HG03108 (cell line): ENCODE measurements around the gene C5AR2.
A peak's percentile ranks its signal among the peaks of the same experiment; 100 is the strongest.
"Not testable (repeated sequence)": the region's sequence is repeated elsewhere in the genome, so short reads cannot be mapped to it uniquely, and the experiment has no call there.

Experiments
- ATAC-seq: cut with Tn5 transposase; IDR thresholded peaks from one replicate; pipeline ENCODE4 v1.9.1; 2021; ENCODE audit warnings: moderate library complexity; ENCODE audit not compliant: unreplicated experiment

Gene C5AR2

GRCh38 chr19:47323409-47323808 is 8.6 kb upstream of the C5AR2 start:
- no peak for ATAC-seq

GRCh38 chr19:47323872-47324271 is 8.1 kb upstream of the C5AR2 start:
- ATAC-seq, result no peak

- ATAC-seq, result no peak
Measured at GRCh38 chr19:47324502-47324901, 7.5 kb upstream of the C5AR2 start.

GRCh38 chr19:47330466-47330869 is 1.5 kb upstream of the C5AR2 start:
- no peak for ATAC-seq

- ATAC-seq, result no peak
Measured at GRCh38 chr19:47331490-47331889, 485 bp upstream of the C5AR2 start.

GRCh38 chr19:47336765-47337718 is 5.1 kb downstream of the C5AR2 start:
- ATAC-seq, result not testable (repeated sequence)

GRCh38 chr19:47339196-47339880 is 7.4 kb downstream of the C5AR2 start:
- ATAC-seq, result no peak

GRCh38 chr19:47340477-47341208 is 8.7 kb downstream of the C5AR2 start:
- ATAC-seq, result no peak

GRCh38 chr19:47341734-47342133 is 9.8 kb downstream of the C5AR2 start:
- no peak for ATAC-seq

GRCh38 chr19:47343194-47343802 is 11.3 kb downstream of the C5AR2 start:
- ATAC-seq, result no peak

- ATAC-seq, result no peak
Measured at GRCh38 chr19:47344425-47344824, 12.4 kb downstream of the C5AR2 start.

GRCh38 chr19:47346024-47346423 is 14.0 kb downstream of the C5AR2 start:
- not testable (repeated sequence) for ATAC-seq

GRCh38 chr19:47348819-47349795 is 17.1 kb downstream of the C5AR2 start, which contains the start of gene DHX34:
TSS of gene DHX34 (plus strand) at chr19:47349315. CDS start at chr19:47353031, 3,716 bp downstream.
- peak; percentile 93 for ATAC-seq

GRCh38 chr19:47350630-47351029 is 18.7 kb downstream of the C5AR2 start:
- no peak for ATAC-seq

- no peak for ATAC-seq
Measured at GRCh38 chr19:47351548-47351947, 19.6 kb downstream of the C5AR2 start.

- no peak for ATAC-seq
Measured at GRCh38 chr19:47352095-47352494, 20.1 kb downstream of the C5AR2 start.

- ATAC-seq, result no peak
Measured at GRCh38 chr19:47353307-47353712, 21.3 kb downstream of the C5AR2 start.

- ATAC-seq, result no peak
Measured at GRCh38 chr19:47356900-47357299, 24.9 kb downstream of the C5AR2 start.

GRCh38 chr19:47357788-47358680 is 26.1 kb downstream of the C5AR2 start:
- ATAC-seq, result no peak
